ENCODE data around the gene OR4N5.

GRCh38 chr14:20180486-20180885 lies 41.9 kb downstream of the OR4N5 start:
- TF ChIP-seq EZH2 (IDR thresholded peaks at IDR 0.05; ENCODE audit: low read length, unreplicated experiment) (no peak), EZH2phosphoT487 (IDR thresholded peaks at IDR 0.05; ENCODE audit: borderline replicate concordance, low read length) (no peak), CTCF (conservative IDR thresholded peaks at IDR 0.05; ENCODE audit: low read depth, low read length) (no peak)
